ENCODE measurements around the gene NIPBL.

NIPBL gene

GRCh38 chr5:36944607-36945225 lies 68.1 kb downstream of the NIPBL start:
- Histone ChIP-seq H3K9me3 (ENCODE audit: insufficient read depth, low read length) (no peaks in the 10 kb centered on the region), H3F3A (ENCODE audit: insufficient read depth) (peaks cover 11% of the 10 kb centered on the region; the same call in 1 of the 2 replicates), H4K20me1 (ENCODE audit: low read depth, low read length) (peaks cover 36% of the 10 kb centered on the region), H3K27me3 (ENCODE audit: low read length) (no peaks in the 10 kb centered on the region), H3K9me2 (replicated peaks; ENCODE audit: insufficient read depth, low read length) (no peaks in the 10 kb centered on the region), H3K36me3 (ENCODE audit: low read length) (no peaks in the 10 kb centered on the region), H3K4me3 (ENCODE audit: insufficient read depth, low read length, poor library complexity, severe bottlenecking) (no peak overlapping the region), H3K79me2 (ENCODE audit: insufficient read depth, low read length) (peaks cover 84% of the 10 kb centered on the region), H3K9ac (ENCODE audit: low read length) (no peak overlapping the region), H3K27ac (ENCODE audit: low read depth, low read length) (no peak overlapping the region), H2AFZ (ENCODE audit: low read depth, low read length, severe bottlenecking) (no peak overlapping the region), H3K4me2 (ENCODE audit: low read depth, low read length, poor library complexity, severe bottlenecking) (no peak overlapping the region)
- no peak for TF ChIP-seq EZH2phosphoT487 (conservative IDR thresholded peaks at IDR 0.05; ENCODE audit: low read length)
- peak; percentile 26 for TF ChIP-seq CTCF (IDR thresholded peaks at IDR 0.05; ENCODE audit: insufficient read depth, low read length, poor library complexity, severe bottlenecking)

- Histone ChIP-seq H3K27ac (ENCODE audit: low read depth, low read length) (no peak overlapping the region), H3K36me3 (ENCODE audit: low read length) (no peaks in the 10 kb centered on the region), H2AFZ (ENCODE audit: low read depth, low read length, severe bottlenecking) (no peak overlapping the region), H3K79me2 (ENCODE audit: insufficient read depth, low read length) (peaks cover 84% of the 10 kb centered on the region), H3K27me3 (ENCODE audit: low read length) (no peaks in the 10 kb centered on the region), H4K20me1 (ENCODE audit: low read depth, low read length) (peaks cover 44% of the 10 kb centered on the region), H3K4me2 (ENCODE audit: low read depth, low read length, poor library complexity, severe bottlenecking) (no peak overlapping the region), H3K9me2 (replicated peaks; ENCODE audit: insufficient read depth, low read length) (no peaks in the 10 kb centered on the region), H3F3A (ENCODE audit: insufficient read depth) (peaks cover 11% of the 10 kb centered on the region; the same call in 1 of the 2 replicates), H3K9me3 (ENCODE audit: insufficient read depth, low read length) (no peaks in the 10 kb centered on the region), H3K9ac (ENCODE audit: low read length) (no peak overlapping the region), H3K4me3 (ENCODE audit: insufficient read depth, low read length, poor library complexity, severe bottlenecking) (no peak overlapping the region)
- TF ChIP-seq EZH2phosphoT487 (conservative IDR thresholded peaks at IDR 0.05; ENCODE audit: low read length) (no peak), CTCF (IDR thresholded peaks at IDR 0.05; ENCODE audit: insufficient read depth, low read length, poor library complexity, severe bottlenecking) (no peak)
Measured at GRCh38 chr5:36945687-36946086, 69.1 kb downstream of the NIPBL start.

GRCh38 chr5:36946101-36946500 lies 69.5 kb downstream of the NIPBL start:
- Histone ChIP-seq H2AFZ (ENCODE audit: low read depth, low read length, severe bottlenecking) (no peak overlapping the region), H3K9me3 (ENCODE audit: insufficient read depth, low read length) (no peaks in the 10 kb centered on the region), H3K27me3 (ENCODE audit: low read length) (no peaks in the 10 kb centered on the region), H3F3A (ENCODE audit: insufficient read depth) (peaks cover 11% of the 10 kb centered on the region; the same call in 1 of the 2 replicates), H3K36me3 (ENCODE audit: low read length) (no peaks in the 10 kb centered on the region), H3K4me2 (ENCODE audit: low read depth, low read length, poor library complexity, severe bottlenecking) (no peak overlapping the region), H3K9ac (ENCODE audit: low read length) (no peak overlapping the region), H3K27ac (ENCODE audit: low read depth, low read length) (no peak overlapping the region), H3K4me3 (ENCODE audit: insufficient read depth, low read length, poor library complexity, severe bottlenecking) (no peak overlapping the region), H3K9me2 (replicated peaks; ENCODE audit: insufficient read depth, low read length) (no peaks in the 10 kb centered on the region), H4K20me1 (ENCODE audit: low read depth, low read length) (peaks cover 42% of the 10 kb centered on the region), H3K79me2 (ENCODE audit: insufficient read depth, low read length) (peaks cover 84% of the 10 kb centered on the region)
- TF ChIP-seq CTCF (IDR thresholded peaks at IDR 0.05; ENCODE audit: insufficient read depth, low read length, poor library complexity, severe bottlenecking) (no peak), EZH2phosphoT487 (conservative IDR thresholded peaks at IDR 0.05; ENCODE audit: low read length) (no peak)

Measured in SU-DHL-6 (cell line).